DMS114 treated with DMSO at 0.1 percent for 48 hours (cell line): ENCODE measurements around the gene CCDC85B.

Experiments
- DNase-seq: peaks from one replicate; lab custom pipeline; 2025; ENCODE audit not compliant: unreplicated experiment; lab: John Stamatoyannopoulos, UW

The CCDC85B gene

GRCh38 chr11:65928667-65929066 is 38.2 kb downstream of the CCDC85B start:
- no peak for DNase-seq

GRCh38 chr11:65931773-65932557 is 41.5 kb downstream of the CCDC85B start:
- DNase-seq = no peak

DNA sequence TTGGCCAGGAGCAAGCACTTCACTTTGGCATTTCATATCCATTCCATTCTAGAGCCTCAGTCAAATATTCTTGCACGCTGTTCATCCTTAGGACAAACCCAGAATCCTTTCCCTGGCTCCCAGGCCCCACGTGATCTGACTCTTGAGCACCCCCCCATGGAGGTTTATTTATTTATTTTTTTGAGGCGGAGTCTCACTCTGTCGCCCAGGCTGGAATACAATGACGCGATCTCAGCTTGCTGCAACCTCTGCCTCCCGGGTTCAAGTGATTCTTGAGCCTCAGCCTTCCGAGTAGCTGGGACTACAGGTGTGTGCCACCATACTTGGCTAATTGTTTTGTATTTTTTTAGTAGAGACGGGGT is 42.1 kb downstream of the CCDC85B start:
- DNase-seq = peak; percentile 21

- no peak for DNase-seq
These were observed 43.5 kb downstream of the CCDC85B start for GRCh38 chr11:65934014-65934413.

GRCh38 chr11:65937766-65938165 is 47.3 kb downstream of the CCDC85B start:
- DNase-seq = no peak
